Stomach (tissue), 4 donors: ENCODE data around the gene ASTN2.

ENCODE experiments used
- CTCF ChIP-seq, 7 experiments: fragments of 450-650 bp in 4 of 7; fragments of 200-600 bp in 3 of 7; sonication (generic) in 3 of 7; IDR thresholded peaks; one replicate each; pipeline ENCODE4 v1.5.1; 2016 to 2019; ENCODE audit warnings: antibody characterized with exemption in 7 of 7, control low read depth in 2 of 7, mild to moderate bottlenecking in 1 of 7
- EP300 ChIP-seq: sonication (generic); formaldehyde crosslinking; IDR thresholded peaks from one replicate; pipeline ENCODE4 v1.6.1; 2017; ENCODE audit warnings: antibody characterized with exemption
- POLR2A ChIP-seq, 4 donors: fragments of 450-650 bp; IDR thresholded peaks; one replicate each; pipeline ENCODE4 v1.6.1; 2016; ENCODE audit warnings: antibody characterized with exemption in 4 of 4, control low read depth in 2 of 4, mild to moderate bottlenecking in 1 of 4, moderate library complexity in 1 of 4
- POLR2AphosphoS5 ChIP-seq, 3 donors: sonication (generic); formaldehyde crosslinking; IDR thresholded peaks; one replicate each; pipeline ENCODE4 v1.6.1; 2016; ENCODE audit warnings: antibody characterized with exemption in 3 of 3

GRCh38 chr9:116935149-116935897 is 479.5 kb downstream of the ASTN2 start:
- TF ChIP-seq CTCF (IDR thresholded peaks at IDR 0.05) (no peak), POLR2AphosphoS5 (IDR thresholded peaks at IDR 0.05) (no peak), POLR2A (IDR thresholded peaks at IDR 0.05) (no peak), EP300 (no peak)
